AG09319 (cell line): Measurements from ENCODE around the gene GRIFIN.

Source experiments
- DNase-seq: peaks from one replicate; pipeline ENCODE4 v3.0.0-alpha.2; 2010; ENCODE audit warnings: low read depth; ENCODE audit errors: extremely low read depth
- CTCF ChIP-seq: IDR thresholded peaks from 2 replicates; pipeline ENCODE4 v1.5.1; 2011; ENCODE audit warnings: low read depth, mild to moderate bottlenecking, inconsistent platforms, low read length, moderate library complexity

Gene GRIFIN

GRCh38 chr7:2511769-2512168 is 35.6 kb upstream of the GRIFIN start:
- DNase-seq, result no peak
- TF ChIP-seq CTCF, result no peak

- DNase-seq, result no peak
- TF ChIP-seq CTCF, result no peak
Observed at GRCh38 chr7:2510909-2511768, 34.9 kb upstream of the GRIFIN start.

DNA sequence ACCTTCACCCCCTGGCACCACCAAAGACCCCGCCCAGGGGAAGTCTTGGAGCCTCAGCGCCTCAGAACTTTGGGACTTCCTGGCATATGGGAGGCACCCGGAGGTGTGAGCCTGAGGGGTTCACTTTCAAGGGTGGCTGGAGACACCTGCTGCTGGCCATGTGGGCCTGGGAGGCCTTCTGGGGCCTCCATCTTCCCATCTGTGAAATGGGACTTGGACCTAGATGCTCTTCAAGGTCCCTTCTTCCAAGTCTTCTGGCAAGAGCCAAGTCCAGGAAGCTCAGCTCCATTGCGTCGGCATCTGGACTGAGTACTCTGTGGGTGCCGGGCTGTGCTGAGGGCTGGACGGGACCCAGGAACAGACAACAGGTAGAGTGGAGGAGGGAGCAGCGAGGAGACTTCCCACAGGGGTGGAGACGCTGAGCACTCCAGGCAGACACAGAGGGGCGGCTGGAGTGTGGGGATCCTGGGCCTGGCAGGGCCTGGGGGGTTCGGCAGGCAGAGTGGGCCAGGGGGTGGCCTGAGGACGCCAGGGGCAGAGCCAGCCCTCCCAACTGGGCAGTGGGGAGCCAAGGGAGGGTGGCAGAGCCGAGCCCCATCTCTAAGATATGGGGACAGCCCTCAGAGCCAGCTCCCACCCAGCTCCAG is 34.1 kb upstream of the GRIFIN start:
- no peak for TF ChIP-seq CTCF
- no peak for DNase-seq

GRCh38 chr7:2509298-2509906 is 33.2 kb upstream of the GRIFIN start:
- TF ChIP-seq CTCF, result no peak
- DNase-seq, result no peak

GRCh38 chr7:2508327-2509215 is 32.4 kb upstream of the GRIFIN start:
- TF ChIP-seq CTCF, result no peak
- peak; percentile 34 for DNase-seq

DNA sequence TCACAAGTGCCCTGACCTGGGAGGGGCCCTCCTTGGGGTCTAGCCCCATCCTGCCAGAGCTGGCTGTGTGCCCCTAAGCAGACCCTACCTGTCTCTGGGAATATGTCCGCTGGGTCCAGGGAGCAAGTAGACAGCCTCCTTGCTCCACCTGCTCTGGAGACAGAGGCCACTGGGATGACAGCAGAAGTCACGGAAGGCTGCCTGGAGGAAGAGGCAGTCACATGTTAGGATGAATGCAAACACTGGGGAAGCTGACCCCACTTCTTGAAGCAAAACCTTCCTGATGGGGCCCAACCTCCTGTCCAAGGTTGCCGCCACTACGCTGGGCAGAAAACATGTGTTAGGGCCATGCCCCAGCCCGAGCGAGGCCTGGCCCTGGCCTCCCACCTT is 31.7 kb upstream of the GRIFIN start:
- DNase-seq, result no peak
- TF ChIP-seq CTCF, result no peak
